Natural killer cell (primary cell): Measurements from ENCODE around the gene PRKN. TPM values are rescaled to one million over a fixed set of nuclear protein-coding genes. Genes with fewer than 3 reads are reported as not detected.

Experiments
- ATAC-seq, 3 donors: fragments of 150-1000 bp in 2 of 3; fragments of 200-7000 bp in 1 of 3; cut with Tn5 transposase; 1 replicate in 1 of 3; 2 replicates in 2 of 3; pipeline ENCODE4 v1.10.0; 2021; ENCODE audit warnings: mild to moderate bottlenecking in 2 of 3, moderate library complexity in 2 of 3
- DNase-seq, 2 donors: peaks; one replicate each; pipeline versions ENCODE4 v3.0.0 to v3.0.0-alpha.2; 2013 to 2021; ENCODE audit warnings: mixed read lengths in 1 of 2
- H3K27ac ChIP-seq: one replicate; pipeline ENCODE4 v1.5.1; 2013; ENCODE audit warnings: mild to moderate bottlenecking, low read length
- H3K27me3 ChIP-seq: one replicate; pipeline ENCODE4 v1.6.1; 2013; ENCODE audit warnings: low read length; ENCODE audit not compliant: control insufficient read depth, insufficient read depth
- H3K36me3 ChIP-seq: one replicate; pipeline ENCODE4 v1.6.1; 2013; ENCODE audit warnings: low read length; ENCODE audit not compliant: control insufficient read depth, insufficient read depth
- H3K4me1 ChIP-seq: one replicate; pipeline ENCODE4 v1.6.1; 2013; ENCODE audit warnings: low read length; ENCODE audit not compliant: control insufficient read depth, insufficient read depth
- H3K4me3 ChIP-seq: one replicate; pipeline ENCODE4 v1.5.1; 2013; ENCODE audit warnings: low read length
- H3K9me3 ChIP-seq: one replicate; pipeline ENCODE4 v1.6.1; 2013; ENCODE audit warnings: low read length; ENCODE audit not compliant: control insufficient read depth, insufficient read depth
- H3K27ac Mint-ChIP-seq, 2 donors: one replicate each; pipeline ENCODE4 v1.8.0; 2022; ENCODE audit warnings: mild to moderate bottlenecking in 2 of 2, mixed read lengths in 2 of 2, moderate library complexity in 1 of 2
- H3K27me3 Mint-ChIP-seq, 2 donors: one replicate each; pipeline ENCODE4 v1.8.0; 2022; ENCODE audit warnings: low read depth in 2 of 2, mixed read lengths in 2 of 2
- H3K36me3 Mint-ChIP-seq: one replicate; pipeline ENCODE4 v1.8.0; 2022; ENCODE audit warnings: mixed read lengths
- H3K4me1 Mint-ChIP-seq, 2 donors: one replicate each; pipeline ENCODE4 v1.8.0; 2022; ENCODE audit warnings: mixed read lengths in 2 of 2
- H3K4me3 Mint-ChIP-seq: one replicate; pipeline ENCODE4 v1.8.0; 2022; ENCODE audit warnings: mild to moderate bottlenecking, moderate library complexity, mixed read lengths
- H3K9me3 Mint-ChIP-seq, 2 donors: one replicate each; pipeline ENCODE4 v1.8.0; 2022; ENCODE audit warnings: mixed read lengths in 2 of 2
- CTCF ChIP-seq: fragments of 200-600 bp; IDR thresholded peaks from one replicate; pipeline ENCODE4 v1.8.0; 2022; ENCODE audit warnings: antibody characterized with exemption
- WGBS: methylation state at CpG from one replicate; pipeline ENCODE4 v1.1.7; 2013; ENCODE audit warnings: missing lambda C conversion rate; ENCODE audit not compliant: insufficient coverage; 5-methylcytosine and 5-hydroxymethylcytosine counted together
- intact Hi-C: fragments of 100-400 bp; cut with micrococcal nuclease; formaldehyde crosslinking; loops from one replicate; pipeline ENCODE4 v1.14.2; 2022
- total RNA-seq, 4 donors: library from RNA; stranded (reverse); fragments of 120-200 nt in 1 of 4; gene quantifications; one replicate each; pipeline versions ENCODE4 v1.2.3 to v1.2.4, GENCODE V29; 2013 to 2022

Gene PRKN
- total RNA-seq, 3 donors from 2014 or later (not counting 1 experiment from before 2014, with no cell fraction given): 1.4 to 1.9 (median 1.9) TPM

GRCh38 chr6:161940519-161940918 is 787.0 kb downstream of the PRKN start:
- Mint-ChIP-seq H3K4me3 (no peak overlapping the region), H3K36me3 (no peaks in the 10 kb centered on the region), H3K4me1 (no peaks in the 10 kb centered on the region), H3K27ac (no peak overlapping the region), H3K9me3 (no peaks in the 10 kb centered on the region), H3K27me3 (no peaks in the 10 kb centered on the region)
- ATAC-seq (no peak), DNase-seq (no peak)
- intact Hi-C loops: no loop called here
- Histone ChIP-seq H3K4me1 (no peaks in the 10 kb centered on the region), H3K27me3 (no peaks in the 10 kb centered on the region), H3K27ac (no peak overlapping the region), H3K4me3 (no peak overlapping the region), H3K9me3 (no peaks in the 10 kb centered on the region), H3K36me3 (no peaks in the 10 kb centered on the region)
- WGBS: 95% methylated on average over 2 of the region's 2 CpGs
- no peak for TF ChIP-seq CTCF

- no peak overlapping the region for H3K27ac Mint-ChIP-seq
- H3K9me3 Mint-ChIP-seq: no peaks in the 10 kb centered on the region
- H3K4me3 ChIP-seq: no peak overlapping the region
- no peaks in the 10 kb centered on the region for H3K27me3 Mint-ChIP-seq
- H3K4me1 ChIP-seq: no peaks in the 10 kb centered on the region
- no peak overlapping the region for H3K4me3 Mint-ChIP-seq
- no peak for ATAC-seq
- H3K27ac ChIP-seq: no peak overlapping the region
- DNase-seq: no peak
- no peak for TF ChIP-seq CTCF
- WGBS: 92% methylated on average over 3 of the region's 5 CpGs
- intact Hi-C loops: no loop called here
- no peaks in the 10 kb centered on the region for H3K4me1 Mint-ChIP-seq
- no peaks in the 10 kb centered on the region for H3K9me3 ChIP-seq
- H3K36me3 Mint-ChIP-seq: no peaks in the 10 kb centered on the region
- no peaks in the 10 kb centered on the region for H3K27me3 ChIP-seq
- H3K36me3 ChIP-seq: no peaks in the 10 kb centered on the region
Measured at GRCh38 chr6:161926324-161926723, 801.2 kb downstream of the PRKN start.

GRCh38 chr6:161924516-161925116 is 803.0 kb downstream of the PRKN start:
- Mint-ChIP-seq H3K36me3 (no peaks in the 10 kb centered on the region), H3K9me3 (no peaks in the 10 kb centered on the region)

More at GRCh38 chr6:161924516-161925116, 803.0 kb downstream of the PRKN start:
- no peak overlapping the region for H3K27ac Mint-ChIP-seq
- no peak for TF ChIP-seq CTCF
- intact Hi-C loops: no loop called here
- no peaks in the 10 kb centered on the region for H3K27me3 ChIP-seq
- no peaks in the 10 kb centered on the region for H3K4me1 ChIP-seq
- H3K27ac ChIP-seq: no peak overlapping the region
- H3K36me3 ChIP-seq: no peaks in the 10 kb centered on the region
- H3K4me3 Mint-ChIP-seq: no peak overlapping the region
- no peaks in the 10 kb centered on the region for H3K4me1 Mint-ChIP-seq
- no peak overlapping the region for H3K4me3 ChIP-seq
- WGBS: 83% methylated on average over 4 of the region's 5 CpGs
- ATAC-seq (no peak), DNase-seq (no peak)
- H3K27me3 Mint-ChIP-seq: no peaks in the 10 kb centered on the region
- H3K9me3 ChIP-seq: no peaks in the 10 kb centered on the region
